ENCODE data around the gene OR6M1.

OR6M1 gene

DNA sequence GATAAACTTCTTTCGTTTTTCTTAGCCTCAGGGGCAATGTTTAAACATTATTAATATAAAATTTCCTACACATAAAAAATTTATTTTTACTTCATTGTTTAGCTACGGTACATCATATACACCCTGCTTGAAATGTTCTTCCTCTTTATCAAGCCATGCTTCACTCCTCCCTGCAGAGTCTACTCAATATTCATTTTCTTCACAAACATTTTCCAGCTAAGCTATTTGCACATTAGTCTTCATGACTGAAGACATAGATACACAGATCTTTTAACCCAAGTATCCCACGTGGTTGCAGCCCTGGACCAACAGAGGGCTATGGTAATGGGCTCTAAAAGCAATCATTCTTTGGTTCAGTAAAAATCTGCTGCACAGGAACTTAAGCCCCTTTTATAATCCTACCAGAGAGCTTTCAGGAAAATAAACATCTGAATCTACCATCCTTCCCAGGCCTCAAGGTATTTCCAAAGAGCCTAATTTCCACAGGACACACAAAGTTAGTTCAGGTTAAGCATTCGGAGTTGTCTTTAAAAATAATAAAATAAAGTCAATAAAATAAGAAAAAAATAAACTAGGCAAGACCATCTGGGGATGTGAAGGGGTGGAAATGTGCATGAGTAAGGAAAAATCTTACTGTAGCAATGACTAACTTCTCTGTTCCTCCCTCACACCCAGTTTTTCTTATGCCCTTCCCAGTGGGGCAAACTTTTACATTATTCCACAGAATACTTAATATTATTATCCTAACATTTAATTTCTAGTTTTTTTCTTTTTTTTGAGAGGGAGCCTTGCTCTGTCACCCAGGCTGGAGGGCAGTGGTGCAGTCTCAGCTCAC lies 30.2 kb downstream of the OR6M1 start:
- no peak for DNase-seq

DNA sequence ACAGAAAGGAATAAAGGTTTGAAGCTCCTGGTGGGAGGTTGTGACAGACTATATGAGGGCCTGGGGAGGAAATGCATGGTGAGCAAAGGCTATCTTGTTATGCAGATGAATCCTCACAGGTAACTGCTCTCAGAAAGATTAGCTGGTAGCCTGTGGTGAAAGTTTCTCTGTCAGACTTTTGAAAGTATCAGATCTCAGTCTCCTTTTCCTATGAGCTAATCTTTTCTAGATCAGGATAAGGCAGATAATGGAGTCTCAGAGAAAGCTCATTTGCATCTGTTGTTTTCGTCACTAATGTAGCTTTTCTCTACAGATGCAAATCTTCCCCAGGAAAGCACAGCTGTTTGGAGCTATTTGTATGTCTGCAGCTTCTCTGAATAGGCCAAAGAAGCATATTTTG lies 30.9 kb downstream of the OR6M1 start:
- no peak for DNase-seq

DNA sequence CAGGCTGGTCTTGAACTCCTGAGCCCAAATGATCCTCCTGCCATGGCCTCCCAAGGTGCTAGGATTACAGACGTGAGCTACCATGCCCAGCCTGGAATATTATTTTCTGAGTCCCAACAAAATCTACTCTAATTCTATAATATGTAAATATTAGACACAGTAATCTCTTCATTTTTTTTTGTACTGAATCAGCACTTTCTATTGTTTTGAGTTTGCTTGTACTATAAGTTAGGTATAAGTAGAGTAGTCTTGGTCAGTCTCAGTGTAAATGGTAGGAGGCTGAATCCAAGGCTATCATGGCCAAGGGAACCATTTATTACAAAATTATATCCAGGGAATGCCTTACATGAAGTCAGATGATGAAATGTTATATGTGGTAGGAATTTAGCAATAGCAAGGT lies 32.2 kb downstream of the OR6M1 start:
- DNase-seq: no peak

DNA sequence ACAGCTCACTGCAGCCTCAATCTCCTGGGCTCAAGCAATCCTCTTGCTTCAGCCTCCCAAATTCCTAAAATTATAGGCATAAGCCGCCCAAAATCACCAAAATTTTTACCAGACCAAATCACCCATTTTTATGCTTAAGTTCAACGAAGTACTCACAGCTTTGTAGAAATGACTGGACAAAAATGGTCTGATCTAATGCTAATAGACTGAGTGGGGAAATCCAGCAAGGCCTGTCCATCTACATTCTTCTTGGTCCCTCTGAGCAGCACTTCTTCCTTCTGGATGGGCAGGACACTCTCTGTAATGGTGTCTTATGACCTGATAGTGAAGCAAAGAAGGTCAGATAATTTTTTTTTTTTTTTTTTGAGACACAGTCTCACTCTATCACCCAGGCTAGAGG lies 33.1 kb downstream of the OR6M1 start:
- DNase-seq: no peak

DNA sequence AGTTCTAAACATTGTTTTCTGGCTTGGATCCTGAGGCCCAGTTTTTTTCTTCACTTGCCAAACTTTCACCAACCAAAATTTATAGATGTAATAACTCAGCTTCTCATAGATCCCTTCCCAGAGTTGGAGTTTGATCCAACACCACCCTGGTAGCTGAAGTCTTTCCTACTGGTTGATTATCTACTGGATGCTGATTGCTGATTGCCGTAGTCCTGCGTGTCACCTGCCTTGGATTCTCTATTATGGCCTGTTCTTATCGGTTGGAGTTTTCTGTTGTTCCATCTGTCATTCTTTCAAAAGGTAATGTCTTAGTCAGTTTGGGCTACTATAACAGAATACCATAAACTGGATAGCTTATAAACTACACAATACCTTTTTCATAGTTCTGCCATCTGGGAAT lies 34.5 kb downstream of the OR6M1 start:
- no peak for DNase-seq

DNA sequence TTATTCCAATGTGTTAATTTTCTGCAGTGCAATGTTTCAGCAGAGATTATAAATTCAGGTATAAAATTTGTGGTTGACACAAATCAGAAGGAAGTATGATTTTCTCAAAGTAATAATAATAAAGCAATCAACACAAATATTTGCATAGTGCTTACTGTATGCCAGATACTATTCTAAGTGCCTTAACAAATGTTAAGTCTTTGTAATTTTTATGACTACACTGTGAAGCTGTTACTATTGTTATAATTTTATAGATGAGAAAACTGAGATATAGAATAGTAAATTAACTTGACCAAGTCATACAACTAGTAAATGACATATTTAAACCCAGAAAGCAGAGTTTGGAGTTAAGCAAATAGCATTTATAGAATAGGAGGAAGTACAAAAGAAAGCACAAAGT lies 35.4 kb downstream of the OR6M1 start:
- DNase-seq: no peak

DNA sequence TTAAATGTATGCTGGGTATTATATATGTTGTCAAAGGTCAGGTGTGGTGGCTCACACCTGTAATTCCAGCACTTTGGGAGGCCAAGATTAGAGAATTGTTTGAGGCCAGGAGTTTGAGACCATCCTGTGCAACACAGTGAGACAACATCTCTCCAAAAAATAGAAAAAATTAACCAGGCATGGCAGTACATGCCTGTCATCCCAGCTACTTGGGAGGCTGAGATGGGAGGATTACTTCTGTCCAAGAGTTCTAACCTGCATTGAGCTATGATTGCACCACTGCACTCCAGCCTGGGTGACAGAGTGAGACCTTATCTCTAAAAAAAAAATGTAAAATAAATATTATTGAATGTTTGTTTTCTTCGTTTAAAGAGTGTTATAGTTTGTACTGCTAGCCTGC lies 40.5 kb downstream of the OR6M1 start:
- DNase-seq: no peak

DNA sequence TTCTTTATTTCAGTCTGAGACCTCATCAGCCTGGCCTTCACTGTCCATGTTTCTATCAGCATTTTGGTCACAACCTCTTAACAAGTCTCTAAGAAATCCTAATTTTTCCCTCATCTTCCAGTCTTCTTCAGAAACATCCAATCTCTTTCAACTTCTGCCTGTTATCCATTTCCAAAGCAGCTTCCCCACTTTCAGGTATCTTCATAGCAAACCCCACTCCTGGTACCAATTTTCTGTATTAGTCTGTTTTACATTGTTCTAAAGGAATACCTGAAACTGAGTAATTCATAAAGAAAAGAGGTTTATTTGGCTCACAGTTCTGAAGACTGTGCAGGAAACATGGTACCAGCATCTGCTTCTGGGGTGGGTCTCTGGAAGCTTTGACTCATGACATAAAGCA lies 43.7 kb downstream of the OR6M1 start:
- no peak for DNase-seq

DNA sequence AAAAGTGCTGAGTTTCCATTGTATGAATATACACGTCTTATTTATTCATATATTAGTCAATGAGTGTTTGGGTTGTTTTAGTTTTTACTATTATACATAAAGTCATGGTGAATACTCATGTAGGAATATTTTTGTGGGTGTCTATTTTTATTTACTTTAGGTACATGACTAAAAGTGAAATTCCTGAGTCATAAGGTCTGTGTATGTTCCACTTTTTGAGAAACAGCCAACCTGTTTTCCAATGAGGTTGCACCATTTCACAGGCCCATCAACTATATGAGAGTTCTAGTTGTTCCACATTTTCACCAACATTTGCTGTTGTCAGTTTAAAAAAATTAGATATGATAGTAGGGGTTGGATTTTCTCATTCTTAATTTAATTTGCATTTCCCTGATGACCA lies 45.3 kb downstream of the OR6M1 start:
- no peak for DNase-seq

DNA sequence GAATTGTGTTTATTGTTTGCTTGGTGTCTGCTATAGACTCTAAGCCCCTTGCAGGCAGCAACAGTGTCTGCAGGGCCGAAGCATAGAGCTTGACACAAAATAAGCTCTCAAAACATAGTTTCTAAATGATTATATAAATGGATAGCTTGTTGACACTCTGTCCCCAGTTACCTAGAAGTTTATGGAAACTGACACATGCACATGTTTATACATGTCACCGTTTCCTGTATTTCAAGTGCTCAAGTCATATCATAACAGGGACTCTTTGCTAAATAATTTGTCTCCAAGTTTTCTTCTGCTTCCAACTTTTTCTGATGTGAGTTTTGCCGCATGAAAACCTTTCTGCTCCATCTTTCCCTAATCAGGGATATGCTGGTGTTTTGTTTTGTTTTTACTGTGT lies 48.2 kb downstream of the OR6M1 start:
- no peak for DNase-seq

DNA sequence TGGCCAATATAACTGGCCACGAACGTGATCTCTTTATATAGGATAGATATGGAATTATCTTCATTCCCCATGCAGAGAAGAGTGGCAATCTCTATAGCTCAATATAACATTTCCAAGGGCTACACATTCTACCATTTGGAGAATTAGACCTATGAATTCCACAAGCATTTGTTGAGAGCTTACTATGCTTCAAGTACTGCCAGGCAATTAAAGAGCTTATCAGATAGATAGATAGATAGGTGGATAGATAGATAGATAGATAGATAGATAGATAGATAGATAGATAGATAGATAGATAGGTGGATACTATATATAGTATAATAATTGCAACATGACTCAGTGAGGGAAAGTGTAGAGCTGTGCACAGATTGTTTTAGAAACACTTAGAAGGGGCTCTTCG lies 50.3 kb downstream of the OR6M1 start:
- no peak for DNase-seq

All from amygdala (tissue), 56 donors.